ENCODE data around the gene TP53AIP1.

Gene TP53AIP1

DNA sequence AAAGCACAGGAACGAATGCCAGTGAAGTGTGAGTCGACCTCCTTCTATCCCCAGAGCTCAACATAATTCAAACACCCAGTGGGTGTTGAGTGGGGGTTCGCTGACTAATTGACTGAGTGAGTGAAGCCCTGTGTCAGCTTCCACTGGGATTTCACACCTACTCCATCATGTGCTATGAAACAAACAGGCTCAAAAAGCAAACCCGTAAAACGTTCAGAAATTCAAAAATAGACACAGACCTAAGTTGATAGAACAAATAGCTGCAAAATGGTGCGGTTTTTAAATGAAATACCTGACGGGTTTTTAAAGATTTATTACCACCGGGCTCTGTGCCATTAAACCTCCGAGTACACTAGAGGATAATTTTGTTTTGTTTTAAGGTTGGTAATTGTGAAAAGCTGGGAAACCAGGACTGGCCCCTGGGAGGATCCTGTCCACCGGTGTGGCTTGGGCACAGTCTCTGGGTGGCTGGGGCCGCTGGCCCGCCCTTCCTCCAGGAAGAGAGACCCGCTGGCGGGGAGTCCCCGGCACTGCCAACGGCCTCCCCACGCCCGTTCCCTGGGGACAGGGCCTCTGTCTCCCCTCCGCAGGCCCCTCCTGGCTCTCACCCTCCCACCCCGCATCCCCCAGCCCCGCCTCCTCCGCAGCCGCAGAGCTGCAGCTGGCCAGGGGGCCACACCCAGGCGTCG, 37.9 kb downstream of the TP53AIP1 start:
- DNase-seq, result peak in 1 of 2 donors; percentile 21

- no peak for DNase-seq
These were observed 38.4 kb downstream of the TP53AIP1 start for GRCh38 chr11:128904303-128904655.

DNA sequence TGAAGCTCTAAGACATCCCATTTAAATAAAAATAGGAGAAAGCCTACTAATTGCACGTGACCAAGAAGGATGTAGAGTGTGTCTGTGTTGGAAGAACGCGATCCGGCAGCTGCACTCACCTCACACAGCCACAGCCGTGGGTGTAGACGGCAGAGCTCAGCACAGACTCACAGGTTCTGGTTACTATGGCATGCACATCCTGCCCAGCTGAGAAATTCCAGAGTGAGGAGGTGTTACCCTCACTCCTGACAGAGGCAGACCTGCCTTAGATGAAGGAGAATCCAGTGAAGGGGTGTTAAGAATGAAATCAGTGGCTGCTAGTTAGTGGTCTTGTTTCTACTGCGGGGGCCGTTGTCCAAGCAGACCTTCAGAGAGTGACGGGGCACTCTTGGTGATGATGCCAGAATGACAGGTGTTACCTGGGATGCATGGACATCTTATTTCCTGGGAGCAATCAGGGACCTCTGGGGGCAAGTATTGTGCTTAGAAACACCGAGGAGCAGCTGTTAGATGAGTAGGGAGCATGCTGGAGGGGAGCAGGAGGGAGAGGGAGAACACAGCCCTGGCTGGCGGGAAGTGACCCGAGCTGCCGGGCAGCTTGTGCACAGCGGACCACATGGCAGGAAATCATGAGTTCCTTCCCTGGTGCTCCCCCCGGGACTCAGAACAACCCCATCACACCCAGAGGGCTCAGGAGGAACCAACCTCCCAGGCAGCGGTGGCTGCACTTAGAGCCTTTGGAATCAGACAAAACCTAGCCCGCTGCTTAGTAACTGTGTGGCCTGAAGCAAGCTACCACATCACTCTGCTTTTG, 39.2 kb downstream of the TP53AIP1 start:
- DNase-seq, result no peak

DNA sequence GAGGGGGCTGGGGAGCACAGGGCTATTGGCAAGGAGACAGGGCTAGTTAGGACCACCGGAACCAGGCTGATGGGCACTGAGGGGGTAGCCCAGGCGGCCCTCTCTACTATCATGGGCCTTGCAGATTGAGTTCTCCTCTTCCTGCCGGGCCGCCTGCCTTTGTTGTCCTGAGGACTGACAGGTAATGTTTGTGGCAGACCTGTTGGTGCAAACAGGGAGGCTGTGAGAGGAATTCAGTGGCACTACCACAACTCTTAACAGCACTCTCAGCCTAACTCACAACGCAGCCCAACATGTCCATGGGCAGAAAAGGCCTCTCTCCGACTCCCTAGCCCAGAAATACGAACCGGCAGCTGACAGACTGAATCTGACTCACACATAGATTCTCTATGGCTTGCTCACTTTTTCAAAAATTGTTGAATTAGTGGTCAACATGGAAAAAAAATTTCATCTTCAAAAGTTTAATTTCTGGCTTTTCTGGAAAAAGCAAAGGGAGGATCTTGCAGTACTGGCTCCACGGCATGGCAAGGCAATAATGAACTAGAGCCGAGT, 40.1 kb downstream of the TP53AIP1 start:
- DNase-seq, result no peak

- DNase-seq, result no peak
These were observed 40.8 kb downstream of the TP53AIP1 start for GRCh38 chr11:128901653-128902514.

GRCh38 chr11:128900468-128900867, 42.2 kb downstream of the TP53AIP1 start:
- DNase-seq, result no peak

GRCh38 chr11:128898580-128899344, 43.9 kb downstream of the TP53AIP1 start:
- no peak for DNase-seq

DNA sequence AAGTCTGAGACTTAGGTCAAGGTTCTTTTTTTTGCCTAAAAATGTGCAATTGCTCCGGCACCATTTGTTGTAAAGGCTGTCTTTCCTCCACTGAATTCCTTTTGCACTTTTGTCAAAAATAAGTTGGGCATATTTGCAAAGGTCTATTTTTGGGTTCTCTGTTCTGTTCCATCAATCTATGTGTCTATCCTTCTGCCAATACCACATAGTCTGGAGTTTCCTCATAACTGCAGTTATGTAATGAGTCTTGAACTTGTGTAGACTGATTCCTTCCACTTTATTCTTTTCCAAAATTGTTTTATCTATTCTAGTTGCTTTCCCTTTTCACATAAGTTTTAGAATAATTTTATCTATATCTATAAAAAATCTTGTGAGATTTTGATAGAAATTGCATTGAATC, 44.8 kb downstream of the TP53AIP1 start:
- no peak for DNase-seq

GRCh38 chr11:128896356-128896755, 46.3 kb downstream of the TP53AIP1 start:
- DNase-seq, result no peak

GRCh38 chr11:128895526-128895925, 47.1 kb downstream of the TP53AIP1 start:
- no peak for DNase-seq

GRCh38 chr11:128894685-128895084, 48.0 kb downstream of the TP53AIP1 start:
- DNase-seq, result no peak

DNA sequence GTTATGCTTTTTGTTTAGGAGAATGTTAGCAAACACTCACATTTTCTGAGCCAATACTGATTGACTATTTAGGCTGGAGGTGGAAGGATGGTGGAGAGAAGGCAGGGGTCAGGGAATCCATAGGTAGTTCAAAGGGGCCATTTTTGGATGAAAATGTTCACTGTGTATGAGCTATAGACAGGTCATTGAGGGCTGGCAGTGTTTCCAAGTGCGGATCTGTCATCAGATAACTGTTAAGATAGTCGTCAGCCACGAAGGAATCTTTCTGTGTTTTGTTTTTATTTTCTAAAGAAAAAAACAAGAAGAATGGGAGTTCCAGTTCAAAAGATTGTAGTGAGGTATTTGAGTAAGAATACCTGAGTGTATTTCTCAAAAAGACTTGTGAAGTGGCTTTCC, 48.4 kb downstream of the TP53AIP1 start:
- no peak for DNase-seq

- no peak for DNase-seq
These were observed 48.9 kb downstream of the TP53AIP1 start for GRCh38 chr11:128893578-128894285.

DNA sequence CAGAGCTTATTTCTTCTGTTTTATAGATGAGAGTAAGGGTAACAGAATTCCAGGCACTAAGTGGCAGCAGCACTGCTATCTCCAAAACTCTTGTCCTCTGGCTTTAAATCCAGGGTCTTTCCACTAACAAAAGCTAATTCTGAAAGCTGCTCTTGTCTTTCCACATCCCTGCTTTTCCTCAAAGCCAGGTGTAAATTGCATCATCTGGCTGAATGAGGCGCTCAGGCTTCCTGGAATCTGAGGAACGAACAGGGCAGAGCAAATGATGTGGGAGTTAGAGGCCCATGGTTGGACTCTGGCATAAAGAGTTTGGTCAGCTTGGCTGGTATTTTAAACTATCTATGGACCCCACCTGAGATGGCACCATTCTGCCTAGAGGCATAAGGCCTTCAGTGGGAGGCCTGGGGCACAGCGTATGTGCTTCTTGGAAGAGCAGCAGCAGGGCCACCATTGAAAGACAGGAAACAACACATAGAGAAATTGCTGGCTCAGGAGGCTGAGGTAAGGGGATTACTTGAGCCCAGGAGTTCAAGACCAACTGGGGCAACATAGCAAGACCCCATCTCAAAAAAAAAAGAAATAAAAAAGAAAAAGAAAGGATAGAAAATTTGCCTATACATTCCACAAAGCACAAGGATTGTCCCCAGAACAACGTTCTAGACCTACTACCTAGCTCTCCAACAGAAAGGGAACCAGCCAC, 49.7 kb downstream of the TP53AIP1 start:
- DNase-seq, result peak in 1 of 2 donors; percentile 2

- DNase-seq, result peak in 1 of 2 donors; percentile 10
These were observed 50.7 kb downstream of the TP53AIP1 start for GRCh38 chr11:128891913-128892398.

DNA sequence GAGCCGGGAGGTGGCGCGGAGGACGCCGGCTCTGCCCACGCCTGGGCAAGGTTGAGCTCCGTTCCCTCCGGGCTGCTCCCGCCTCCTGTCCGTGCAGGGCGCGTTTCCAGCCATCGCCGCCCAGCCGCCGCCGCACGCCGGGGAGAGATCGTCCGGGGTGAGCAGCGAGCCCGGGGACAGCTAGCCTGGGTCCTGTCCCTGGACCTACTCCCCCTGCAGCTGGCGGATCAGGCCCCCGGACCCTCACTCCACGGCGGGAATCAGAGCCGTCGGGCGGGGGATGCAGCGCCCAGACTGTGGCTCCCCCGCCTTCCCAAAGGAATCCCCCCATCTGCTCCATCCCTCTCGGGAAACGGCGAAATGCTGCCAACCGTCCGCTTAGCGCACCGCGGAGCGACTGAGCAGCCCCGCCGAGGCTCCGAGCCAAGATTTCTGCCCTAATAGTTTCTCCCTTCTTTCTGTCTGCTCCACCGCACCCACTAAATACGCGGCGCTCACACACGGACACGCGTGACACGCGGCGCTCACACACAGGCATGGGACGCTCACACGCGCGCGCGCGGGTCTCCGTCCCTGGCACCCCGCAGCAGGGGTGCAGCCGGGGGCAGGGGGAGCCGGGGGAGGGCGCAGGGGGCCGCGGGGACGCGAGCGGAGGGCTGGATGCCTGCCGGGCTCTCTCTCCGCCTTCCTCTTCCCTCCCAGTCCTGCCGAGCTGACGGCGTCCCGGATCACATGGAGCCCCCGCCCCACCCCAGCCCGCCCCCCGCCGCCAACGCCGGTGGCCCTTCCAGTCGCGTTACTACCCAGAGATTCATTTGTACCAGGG, 51.9 kb downstream of the TP53AIP1 start, which contains the start of gene KCNJ5:
Gene KCNJ5 (plus strand): TSS at position 814 of the 826 bp plus-strand sequence. CDS start 19,918 bp downstream, outside the sequence.
- DNase-seq, result no peak

DNA sequence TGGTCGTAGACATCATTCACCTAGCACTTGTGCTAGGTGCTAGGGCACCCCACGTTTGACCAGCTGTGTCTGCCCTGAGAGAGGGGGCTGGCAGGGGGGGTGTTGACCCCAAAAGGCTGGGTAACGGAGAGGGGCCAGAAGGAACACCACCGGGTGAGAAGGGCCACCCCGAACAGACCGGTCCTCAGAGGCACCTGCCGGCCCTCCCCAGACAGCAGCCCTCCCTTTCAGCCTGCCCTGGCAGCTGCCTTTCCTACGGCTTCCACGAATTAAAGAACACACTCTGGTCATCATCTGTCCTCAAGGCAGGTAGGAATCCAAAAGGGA, 52.5 kb downstream of the TP53AIP1 start:
- no peak for DNase-seq

- no peak for DNase-seq
These were observed 52.9 kb downstream of the TP53AIP1 start for GRCh38 chr11:128889657-128890213.

Data from CD4-positive, alpha-beta T cell treated with Interleukin-4 for 1 hour (primary cell).